HCT116 (cell line): ENCODE data around the gene SFXN2. TPM values are rescaled to one million over a fixed set of nuclear protein-coding genes. Genes with fewer than 3 reads are reported as not detected.

Experiments used
- ATAC-seq: fragments of 200-7000 bp; cut with Tn5 transposase; 2 replicates; pipeline ENCODE4 v1.9.1; 2020; ENCODE audit warnings: mild to moderate bottlenecking, moderate library complexity
- BruUV-seq: library from RNA; stranded (reverse); fragments of 400-500 nt; replicated peaks from 2 replicates; lab custom pipeline; 2021; lab: Mats Ljungman, UMichigan
- CTCF ChIA-PET: fragments of 300-600 bp; sonication (Branson Sonifier 250); formaldehyde crosslinking; loops from one replicate; lab custom pipeline; 2021; ENCODE audit warnings: antibody characterized with exemption; lab: Charles Lee
- POLR2A ChIA-PET: fragments of 300-600, 350-600 bp; sonication (Branson Sonifier 250); formaldehyde crosslinking; loops from one replicate; lab custom pipeline; 2021; ENCODE audit warnings: antibody characterized with exemption; lab: Charles Lee
- RAD21 ChIA-PET, 2 experiments: fragments of 300-600 bp; sonication (Branson Sonifier 250); formaldehyde crosslinking; loops; one replicate each; lab custom pipeline; 2023; ENCODE audit warnings: low total read pairs in 2 of 2; ENCODE audit not compliant: uncharacterized antibody in 2 of 2, unreplicated experiment in 2 of 2, low non-redundant PET in 1 of 2; lab: Charles Lee
- DNase-seq: peaks from one replicate; pipeline ENCODE4 v3.0.0-alpha.2; 2010; ENCODE audit warnings: low read depth, low spot score
- H2AFZ ChIP-seq: fragments of 200-600 bp; shearing (Covaris generic), sonication (generic); 2 replicates; pipeline ENCODE4 v1.6.1; 2017; ENCODE audit warnings: low read depth, mixed run types, mixed read lengths, antibody characterized with exemption, low read length; ENCODE audit not compliant: poor library complexity, severe bottlenecking
- H3K27ac ChIP-seq: 2 replicates; pipeline ENCODE4 v1.5.1; 2012; ENCODE audit warnings: low read depth, low read length
- H3K27me3 ChIP-seq: fragments of 200-600 bp; sonication (generic); 2 replicates; pipeline ENCODE4 v1.6.1; 2016; ENCODE audit warnings: mixed run types, low read length, mixed read lengths; ENCODE audit not compliant: insufficient read depth
- H3K36me3 ChIP-seq, 2 experiments: fragments of 200-500 bp in 1 of 2; fragments of 200-600 bp in 1 of 2; sonication (Bioruptor generic) in 1 of 2; sonication (generic) in 1 of 2; 2 replicates each; pipeline versions ENCODE4 v1.5.1 to v1.6.1; 2014 to 2016; ENCODE audit warnings: low read length in 2 of 2, inconsistent platforms in 1 of 2, mixed read lengths in 1 of 2, mixed run types in 1 of 2; ENCODE audit not compliant: insufficient read depth in 2 of 2, control insufficient read depth in 1 of 2
- H3K4me1 ChIP-seq, 2 experiments: fragments of 200-600 bp in 1 of 2; sonication (generic) in 1 of 2; 2 replicates each; pipeline versions ENCODE4 v1.5.1 to v1.6.1; 2012 to 2017; ENCODE audit warnings: low read length in 2 of 2, inconsistent platforms in 1 of 2, mild to moderate bottlenecking in 1 of 2, mixed read lengths in 1 of 2, mixed run types in 1 of 2, moderate library complexity in 1 of 2; ENCODE audit not compliant: insufficient read depth in 2 of 2, control insufficient read depth in 1 of 2
- H3K4me2 ChIP-seq: fragments of 200-600 bp; sonication (generic); 2 replicates; pipeline ENCODE4 v1.6.1; 2017; ENCODE audit warnings: mixed run types, low read length, mixed read lengths
- H3K4me3 ChIP-seq, 2 experiments: fragments of 200-600 bp in 1 of 2; sonication (generic) in 1 of 2; replicated peaks in 1 of 2; 2 replicates each; pipeline ENCODE4 v1.5.1; 2011 to 2016; ENCODE audit warnings: low read length in 2 of 2, control low read depth in 1 of 2, low read depth in 1 of 2, mild to moderate bottlenecking in 1 of 2, mixed read lengths in 1 of 2, mixed run types in 1 of 2
- H3K79me2 ChIP-seq: fragments of 200-600 bp; sonication (generic); 2 replicates; pipeline ENCODE4 v1.6.1; 2017; ENCODE audit warnings: mild to moderate bottlenecking, mixed run types, low read length, moderate library complexity, mixed read lengths; ENCODE audit not compliant: insufficient read depth
- H3K9ac ChIP-seq: fragments of 200-600 bp; sonication (generic); 2 replicates; pipeline ENCODE4 v1.6.1; 2016; ENCODE audit warnings: low read length, mixed read lengths
- H3K9me2 ChIP-seq: fragments of 200-600 bp; sonication (generic), shearing (Covaris generic); 2 replicates; pipeline ENCODE4 v1.6.1; 2017; ENCODE audit warnings: mixed run types, mild to moderate bottlenecking, moderate library complexity; ENCODE audit not compliant: insufficient read depth
- H3K9me3 ChIP-seq, 2 experiments: fragments of 200-500 bp in 1 of 2; fragments of 200-600 bp in 1 of 2; sonication (Bioruptor generic) in 1 of 2; sonication (generic) in 1 of 2; 2 replicates each; pipeline ENCODE4 v1.6.1; 2014 to 2017; ENCODE audit warnings: low read length in 2 of 2, mixed read lengths in 2 of 2, inconsistent platforms in 1 of 2, low read depth in 1 of 2, mild to moderate bottlenecking in 1 of 2, mixed run types in 1 of 2, moderate library complexity in 1 of 2; ENCODE audit not compliant: control insufficient read depth in 1 of 2, insufficient read depth in 1 of 2
- H4K20me1 ChIP-seq: fragments of 200-600 bp; sonication (generic), shearing (Covaris generic); 2 replicates; pipeline ENCODE4 v1.6.1; 2017; ENCODE audit warnings: mixed run types, mild to moderate bottlenecking, moderate library complexity; ENCODE audit not compliant: insufficient read depth
- CBX3 ChIP-seq: IDR thresholded peaks from 2 replicates; pipeline ENCODE4 v1.6.1; 2012; ENCODE audit warnings: low read depth
- EGR1 ChIP-seq: IDR thresholded peaks from 2 replicates; pipeline ENCODE4 v1.6.1; 2012; ENCODE audit warnings: low read depth
- ELF1 ChIP-seq: IDR thresholded peaks from 2 replicates; pipeline ENCODE4 v1.6.1; 2012; ENCODE audit warnings: low read depth, borderline replicate concordance
- EZH2 ChIP-seq: fragments of 200-600 bp; sonication (generic); IDR thresholded peaks from 2 replicates; pipeline ENCODE4 v1.6.1; 2017; ENCODE audit warnings: antibody characterized with exemption, mixed run types
- EZH2phosphoT487 ChIP-seq: fragments of 200-600 bp; IDR thresholded peaks from 2 replicates; pipeline ENCODE4 v1.6.1; 2018; ENCODE audit warnings: antibody characterized with exemption, borderline replicate concordance
- JUND ChIP-seq: IDR thresholded peaks from 2 replicates; pipeline ENCODE4 v1.6.1; 2012
- POLR2A ChIP-seq: IDR thresholded peaks from 2 replicates; pipeline ENCODE4 v1.7.0; 2011; ENCODE audit warnings: borderline replicate concordance; ENCODE audit not compliant: insufficient read depth, insufficient read length; ENCODE audit errors: extremely low read depth
- POLR2AphosphoS5 ChIP-seq: IDR thresholded peaks from 2 replicates; pipeline ENCODE4 v1.6.1; 2011; ENCODE audit warnings: mild to moderate bottlenecking, low read depth, low read length, moderate library complexity
- SIN3A ChIP-seq: IDR thresholded peaks from 2 replicates; pipeline ENCODE4 v1.6.1; 2012; ENCODE audit warnings: low read depth
- SRF ChIP-seq: IDR thresholded peaks from 2 replicates; pipeline ENCODE4 v1.6.1; 2012; ENCODE audit warnings: low read depth
- ZNF274 ChIP-seq: fragments of 200-500 bp; sonication (Bioruptor generic); IDR thresholded peaks from 2 replicates; pipeline ENCODE4 v1.6.1; 2014; ENCODE audit warnings: mild to moderate bottlenecking, low read depth, low read length, inconsistent platforms
- intact Hi-C: fragments of 100-400 bp; cut with micrococcal nuclease; formaldehyde crosslinking; loops from 2 replicates; pipeline ENCODE4 v1.10.0; 2022
- total RNA-seq: library from RNA; stranded (reverse); gene quantifications from one replicate; pipeline ENCODE4 v1.2.1, GENCODE V29; 2021; ENCODE audit not compliant: unreplicated experiment
- TF ChIP-seq, protein P1 (sequence below): IDR thresholded peaks from 2 replicates; pipeline ENCODE4 v1.6.1; 2012; ENCODE audit warnings: low read depth

SFXN2 gene
- total RNA-seq, 1 experiment from 2014 or later = 22.9 TPM

DNA sequence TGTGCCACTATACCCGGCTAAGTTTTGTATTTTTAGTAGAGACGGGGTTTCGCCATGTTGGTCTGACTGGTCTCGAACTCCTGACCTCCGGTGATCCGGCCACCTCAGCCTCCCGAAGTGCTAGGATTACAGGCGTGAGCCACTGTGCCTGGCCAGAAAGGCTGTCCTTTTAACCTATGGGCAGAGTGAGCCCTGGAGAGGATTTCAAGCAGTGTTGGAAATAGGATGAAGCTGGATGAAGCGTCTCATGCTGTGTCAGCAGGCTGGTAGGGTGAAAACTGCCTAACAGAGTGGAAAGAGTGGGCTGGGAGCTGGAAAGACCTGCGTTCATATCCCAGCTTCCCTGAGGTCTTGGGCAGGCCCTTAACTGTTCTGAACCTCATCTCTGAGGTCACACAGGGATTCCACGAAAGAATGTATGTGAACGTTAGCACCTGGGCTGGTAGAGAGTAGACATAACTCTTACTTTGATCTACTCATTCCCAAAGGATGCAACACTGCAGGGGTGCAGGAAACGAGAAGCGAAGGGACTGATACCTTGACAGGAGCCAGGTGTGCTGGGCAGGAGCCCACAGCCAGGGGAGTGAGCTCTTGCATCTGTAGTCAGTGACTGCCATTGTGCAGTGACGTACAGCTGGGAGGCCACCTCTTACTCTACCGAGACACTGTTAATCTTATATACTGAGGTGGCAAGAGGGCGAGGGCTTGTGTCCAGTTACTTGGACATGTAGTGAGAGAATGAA, 63.4 kb downstream of the SFXN2 start:
- no TSS peak for BruUV-seq
- H3K27me3 ChIP-seq = no peaks in the 10 kb centered on the region
- no peak overlapping the region for H3K4me2 ChIP-seq
- no peak overlapping the region for H3K4me3 ChIP-seq
- no peak overlapping the region for H2AFZ ChIP-seq
- no peak for TF ChIP-seq SIN3A
- TF ChIP-seq, protein P1, sequence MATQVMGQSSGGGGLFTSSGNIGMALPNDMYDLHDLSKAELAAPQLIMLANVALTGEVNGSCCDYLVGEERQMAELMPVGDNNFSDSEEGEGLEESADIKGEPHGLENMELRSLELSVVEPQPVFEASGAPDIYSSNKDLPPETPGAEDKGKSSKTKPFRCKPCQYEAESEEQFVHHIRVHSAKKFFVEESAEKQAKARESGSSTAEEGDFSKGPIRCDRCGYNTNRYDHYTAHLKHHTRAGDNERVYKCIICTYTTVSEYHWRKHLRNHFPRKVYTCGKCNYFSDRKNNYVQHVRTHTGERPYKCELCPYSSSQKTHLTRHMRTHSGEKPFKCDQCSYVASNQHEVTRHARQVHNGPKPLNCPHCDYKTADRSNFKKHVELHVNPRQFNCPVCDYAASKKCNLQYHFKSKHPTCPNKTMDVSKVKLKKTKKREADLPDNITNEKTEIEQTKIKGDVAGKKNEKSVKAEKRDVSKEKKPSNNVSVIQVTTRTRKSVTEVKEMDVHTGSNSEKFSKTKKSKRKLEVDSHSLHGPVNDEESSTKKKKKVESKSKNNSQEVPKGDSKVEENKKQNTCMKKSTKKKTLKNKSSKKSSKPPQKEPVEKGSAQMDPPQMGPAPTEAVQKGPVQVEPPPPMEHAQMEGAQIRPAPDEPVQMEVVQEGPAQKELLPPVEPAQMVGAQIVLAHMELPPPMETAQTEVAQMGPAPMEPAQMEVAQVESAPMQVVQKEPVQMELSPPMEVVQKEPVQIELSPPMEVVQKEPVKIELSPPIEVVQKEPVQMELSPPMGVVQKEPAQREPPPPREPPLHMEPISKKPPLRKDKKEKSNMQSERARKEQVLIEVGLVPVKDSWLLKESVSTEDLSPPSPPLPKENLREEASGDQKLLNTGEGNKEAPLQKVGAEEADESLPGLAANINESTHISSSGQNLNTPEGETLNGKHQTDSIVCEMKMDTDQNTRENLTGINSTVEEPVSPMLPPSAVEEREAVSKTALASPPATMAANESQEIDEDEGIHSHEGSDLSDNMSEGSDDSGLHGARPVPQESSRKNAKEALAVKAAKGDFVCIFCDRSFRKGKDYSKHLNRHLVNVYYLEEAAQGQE = no peak
- no peak for TF ChIP-seq ZNF274
- no peak for TF ChIP-seq CBX3
- TF ChIP-seq POLR2A = no peak
- TF ChIP-seq EZH2phosphoT487 = no peak
- no peak for TF ChIP-seq EGR1
- TF ChIP-seq JUND = no peak
- no peak for TF ChIP-seq SRF
- TF ChIP-seq ELF1 = no peak
- TF ChIP-seq POLR2AphosphoS5 = no peak
- TF ChIP-seq EZH2 = no peak
- H4K20me1 ChIP-seq = no peaks in the 10 kb centered on the region
- no peak overlapping the region for H3K27ac ChIP-seq
- CTCF ChIA-PET = no interaction called here
- POLR2A ChIA-PET = no interaction called here
- no peaks in the 10 kb centered on the region for H3K4me1 ChIP-seq
- no peak for ATAC-seq
- no peaks in the 10 kb centered on the region for H3K79me2 ChIP-seq
- RAD21 ChIA-PET = no interaction called here
- intact Hi-C loops = no loop called here
- no peaks in the 10 kb centered on the region for H3K9me3 ChIP-seq
- DNase-seq = no peak
- no peaks in the 10 kb centered on the region for H3K9me2 ChIP-seq
- H3K9ac ChIP-seq = no peak overlapping the region
- no peaks in the 10 kb centered on the region for H3K36me3 ChIP-seq
